Glutamatergic neuron (in vitro differentiated cells): Measurements from ENCODE around the gene ZNF420. TPM values are rescaled to one million over a fixed set of nuclear protein-coding genes. Genes with fewer than 3 reads are reported as not detected.

Experiments used
- total RNA-seq: library from RNA; stranded (reverse); fragmentation: NEBNext Ultra II Directional; extraction: Animal tissue kit (Norgen Biotek cat#: 25700); gene quantifications from one replicate; pipeline ENCODE4 v1.2.1, GENCODE V29; 2021; ENCODE audit not compliant: unreplicated experiment

The ZNF420 gene
- total RNA-seq, 1 donor from 2014 or later: 13.2 TPM

Other genes starting within 250 kb of the ZNF420 start
- 13.3 TPM for gene ZNF790, start 240.0 kb upstream of the ZNF420 start, total RNA-seq
- 13.2 TPM for gene ZNF345, start 227.6 kb upstream of the ZNF420 start, total RNA-seq
- gene ZNF829, start 162.1 kb upstream of the ZNF420 start, total RNA-seq: 4.5 TPM
- 9.3 TPM for gene ZNF568, start 162.1 kb upstream of the ZNF420 start, total RNA-seq
- 12.5 TPM for gene ZNF585A, start 94.3 kb downstream of the ZNF420 start, total RNA-seq
- 10.2 TPM for gene ZNF585B, start 132.1 kb downstream of the ZNF420 start, total RNA-seq
- gene ZNF383, start 139.8 kb downstream of the ZNF420 start, total RNA-seq: 10.1 TPM